ENCODE measurements around the gene EIF5A. TPM values are rescaled to one million over a fixed set of nuclear protein-coding genes. Genes with fewer than 3 reads are reported as not detected.

EIF5A gene
- total RNA-seq, 4 donors from 2014 or later = 144 to 174 (median 153) TPM

- TF ChIP-seq, protein P1, sequence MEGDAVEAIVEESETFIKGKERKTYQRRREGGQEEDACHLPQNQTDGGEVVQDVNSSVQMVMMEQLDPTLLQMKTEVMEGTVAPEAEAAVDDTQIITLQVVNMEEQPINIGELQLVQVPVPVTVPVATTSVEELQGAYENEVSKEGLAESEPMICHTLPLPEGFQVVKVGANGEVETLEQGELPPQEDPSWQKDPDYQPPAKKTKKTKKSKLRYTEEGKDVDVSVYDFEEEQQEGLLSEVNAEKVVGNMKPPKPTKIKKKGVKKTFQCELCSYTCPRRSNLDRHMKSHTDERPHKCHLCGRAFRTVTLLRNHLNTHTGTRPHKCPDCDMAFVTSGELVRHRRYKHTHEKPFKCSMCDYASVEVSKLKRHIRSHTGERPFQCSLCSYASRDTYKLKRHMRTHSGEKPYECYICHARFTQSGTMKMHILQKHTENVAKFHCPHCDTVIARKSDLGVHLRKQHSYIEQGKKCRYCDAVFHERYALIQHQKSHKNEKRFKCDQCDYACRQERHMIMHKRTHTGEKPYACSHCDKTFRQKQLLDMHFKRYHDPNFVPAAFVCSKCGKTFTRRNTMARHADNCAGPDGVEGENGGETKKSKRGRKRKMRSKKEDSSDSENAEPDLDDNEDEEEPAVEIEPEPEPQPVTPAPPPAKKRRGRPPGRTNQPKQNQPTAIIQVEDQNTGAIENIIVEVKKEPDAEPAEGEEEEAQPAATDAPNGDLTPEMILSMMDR (IDR thresholded peaks at IDR 0.05; ENCODE audit: low read depth) = no peak
Observed at GRCh38 chr17:7329374-7329996, 22.1 kb downstream of the EIF5A start.

GRCh38 chr17:7329997-7330637, 22.7 kb downstream of the EIF5A start:
- TF ChIP-seq, protein P1 (IDR thresholded peaks at IDR 0.05; ENCODE audit: low read depth) = no peak

DNA sequence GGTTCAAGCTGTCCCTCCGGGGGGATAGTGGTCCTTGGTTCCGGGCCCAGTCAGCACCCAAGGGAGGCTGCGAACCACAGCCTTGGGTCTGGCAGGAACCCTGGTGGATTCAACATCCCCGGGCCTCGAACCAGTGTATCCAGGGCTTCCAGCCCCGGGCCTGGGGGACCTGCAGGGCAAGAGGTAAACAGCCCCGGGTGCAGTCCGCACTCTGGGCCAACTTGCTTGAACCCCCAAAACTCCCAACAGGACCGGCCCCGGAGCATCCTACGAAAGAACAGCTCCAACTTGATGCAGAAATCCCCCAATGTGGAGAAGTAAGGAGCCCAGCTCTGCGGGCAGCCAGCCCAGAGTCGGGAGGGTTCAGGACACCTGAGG, 23.2 kb downstream of the EIF5A start:
- TF ChIP-seq, protein P1 (IDR thresholded peaks at IDR 0.05; ENCODE audit: low read depth) = no peak

- TF ChIP-seq, protein P1 (IDR thresholded peaks at IDR 0.05; ENCODE audit: low read depth) = no peak
Observed at GRCh38 chr17:7332111-7332510, 24.7 kb downstream of the EIF5A start.

GRCh38 chr17:7334938-7335538, 27.6 kb downstream of the EIF5A start:
- TF ChIP-seq, protein P1 (IDR thresholded peaks at IDR 0.05; ENCODE audit: low read depth) = no peak

- TF ChIP-seq, protein P1 (IDR thresholded peaks at IDR 0.05; ENCODE audit: low read depth) = no peak
Observed at GRCh38 chr17:7336240-7337175, 29.1 kb downstream of the EIF5A start, which contains the start of gene ACAP1. ACAP1 (plus strand) TSS chr17:7336529; CDS start chr17:7336735, 206 bp downstream.

Measured in subcutaneous adipose tissue (tissue), 4 donors.